ENCODE data around the gene SHQ1.

Gene SHQ1

DNA sequence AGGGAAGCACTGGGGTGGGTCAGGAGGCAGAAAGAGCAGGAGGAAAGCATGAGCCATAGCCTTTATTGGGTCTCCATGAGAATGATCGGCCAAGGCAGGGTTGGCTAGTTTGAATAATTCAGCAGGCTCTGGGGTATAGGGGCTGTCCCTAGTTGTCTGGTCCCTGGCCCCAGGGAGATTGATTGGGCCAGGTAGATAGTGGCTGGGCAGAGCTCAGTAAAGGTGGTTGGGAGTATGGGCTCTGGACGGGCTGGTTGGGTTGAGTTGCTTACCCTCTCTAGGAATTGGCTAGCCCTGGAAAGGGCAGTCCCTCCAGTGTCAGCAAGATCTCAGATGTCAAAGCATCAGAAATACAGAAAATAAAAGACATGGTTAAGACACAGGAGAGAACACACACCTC lies 148.1 kb downstream of the SHQ1 start:
- Histone ChIP-seq H3K27ac (no peak overlapping the region), H3K4me3 (no peak overlapping the region)
- no peak for DNase-seq (ENCODE audit: low spot score)
- TF ChIP-seq, protein P1, sequence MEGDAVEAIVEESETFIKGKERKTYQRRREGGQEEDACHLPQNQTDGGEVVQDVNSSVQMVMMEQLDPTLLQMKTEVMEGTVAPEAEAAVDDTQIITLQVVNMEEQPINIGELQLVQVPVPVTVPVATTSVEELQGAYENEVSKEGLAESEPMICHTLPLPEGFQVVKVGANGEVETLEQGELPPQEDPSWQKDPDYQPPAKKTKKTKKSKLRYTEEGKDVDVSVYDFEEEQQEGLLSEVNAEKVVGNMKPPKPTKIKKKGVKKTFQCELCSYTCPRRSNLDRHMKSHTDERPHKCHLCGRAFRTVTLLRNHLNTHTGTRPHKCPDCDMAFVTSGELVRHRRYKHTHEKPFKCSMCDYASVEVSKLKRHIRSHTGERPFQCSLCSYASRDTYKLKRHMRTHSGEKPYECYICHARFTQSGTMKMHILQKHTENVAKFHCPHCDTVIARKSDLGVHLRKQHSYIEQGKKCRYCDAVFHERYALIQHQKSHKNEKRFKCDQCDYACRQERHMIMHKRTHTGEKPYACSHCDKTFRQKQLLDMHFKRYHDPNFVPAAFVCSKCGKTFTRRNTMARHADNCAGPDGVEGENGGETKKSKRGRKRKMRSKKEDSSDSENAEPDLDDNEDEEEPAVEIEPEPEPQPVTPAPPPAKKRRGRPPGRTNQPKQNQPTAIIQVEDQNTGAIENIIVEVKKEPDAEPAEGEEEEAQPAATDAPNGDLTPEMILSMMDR (IDR thresholded peaks at IDR 0.05): no peak

DNA sequence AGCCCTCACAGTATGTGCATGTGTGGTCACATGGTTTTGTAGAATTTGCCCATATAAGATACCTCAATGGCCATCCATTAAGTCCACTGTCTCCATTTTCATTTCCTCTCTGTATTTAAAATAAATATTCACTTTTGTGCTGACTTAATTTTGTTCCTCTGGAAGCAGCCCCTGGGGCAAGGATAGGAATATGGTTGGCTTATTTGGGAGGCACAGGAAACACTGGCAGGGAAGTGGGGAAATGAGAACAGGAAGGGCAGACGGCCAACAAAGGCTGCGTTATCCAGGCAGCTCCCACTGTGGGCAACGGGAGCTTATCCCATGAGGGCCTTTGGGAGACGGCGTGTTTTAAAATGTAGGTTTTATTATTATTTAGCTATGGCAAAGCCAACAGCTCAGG lies 148.6 kb downstream of the SHQ1 start:
- TF ChIP-seq, protein P1 (IDR thresholded peaks at IDR 0.05): no peak
- no peak for DNase-seq (ENCODE audit: low spot score)
- Histone ChIP-seq H3K4me3 (no peak overlapping the region), H3K27ac (no peak overlapping the region)

Measured in coronary artery (tissue), 2 donors.